EH (cell line): Measurements from ENCODE around the gene PALLD.
A peak's percentile ranks its signal among the peaks of the same experiment; 100 is the strongest.

Experiments used
- DNase-seq: peaks from one replicate; pipeline ENCODE4 v3.0.0-alpha.2; 2015; ENCODE audit warnings: low read depth

Gene PALLD

DNA sequence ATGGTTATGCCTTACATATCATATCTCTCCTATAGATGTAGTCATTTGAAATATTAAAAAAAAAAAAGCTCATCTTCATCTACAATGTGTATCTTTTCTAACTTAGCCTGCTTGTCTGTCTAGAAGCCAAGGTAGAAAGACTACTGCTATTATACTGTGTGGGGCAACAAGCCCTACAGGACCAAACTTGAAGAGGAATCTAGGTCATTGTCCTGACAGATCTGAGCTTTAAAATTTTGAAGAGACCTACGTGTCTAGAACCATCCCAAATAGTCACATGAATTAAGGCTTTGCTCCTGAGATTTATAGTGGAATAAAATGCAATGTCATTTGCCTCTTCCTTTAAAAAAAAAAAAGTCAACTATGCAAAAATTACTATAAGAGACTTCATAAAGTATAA, 95.8 kb downstream of the PALLD start:
- DNase-seq = no peak

DNA sequence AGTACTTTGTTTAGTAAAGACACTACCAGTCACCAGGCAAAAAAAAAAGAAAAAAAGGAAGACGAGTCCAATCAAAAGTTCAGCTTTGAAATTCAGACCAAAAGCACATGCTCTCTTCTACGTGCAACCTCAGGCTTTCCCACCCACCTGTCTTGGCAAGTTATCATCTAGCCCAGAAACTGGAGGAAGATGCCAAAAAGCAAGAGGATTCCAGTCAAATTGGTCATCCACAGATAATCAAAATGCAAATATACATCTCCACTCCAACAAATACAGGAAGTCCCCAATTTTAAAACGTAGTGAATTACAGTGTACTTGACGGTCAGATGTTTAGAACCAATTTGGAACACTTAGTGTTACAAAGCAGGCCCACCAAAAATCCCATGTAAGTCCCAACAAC, 96.5 kb downstream of the PALLD start:
- no peak for DNase-seq

DNA sequence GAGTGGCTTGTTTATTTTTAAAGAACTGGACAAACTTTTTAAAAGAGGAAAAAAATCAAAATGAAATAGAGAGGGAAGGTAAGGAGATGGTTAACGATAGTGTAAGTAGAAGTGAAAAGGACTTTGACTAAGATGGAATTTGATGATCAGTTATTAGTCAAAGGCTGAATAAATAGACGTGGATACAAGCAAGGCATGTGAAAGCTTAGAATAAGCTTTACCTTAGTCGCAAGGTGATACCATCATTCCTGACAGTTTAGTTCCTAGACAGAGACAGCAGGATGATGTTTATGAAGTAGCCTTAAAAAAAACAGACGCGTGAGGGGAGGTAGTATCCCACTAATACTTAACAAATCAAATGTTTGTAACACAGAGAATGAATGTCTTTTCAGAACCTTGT, 97.3 kb downstream of the PALLD start:
- DNase-seq = no peak

DNA sequence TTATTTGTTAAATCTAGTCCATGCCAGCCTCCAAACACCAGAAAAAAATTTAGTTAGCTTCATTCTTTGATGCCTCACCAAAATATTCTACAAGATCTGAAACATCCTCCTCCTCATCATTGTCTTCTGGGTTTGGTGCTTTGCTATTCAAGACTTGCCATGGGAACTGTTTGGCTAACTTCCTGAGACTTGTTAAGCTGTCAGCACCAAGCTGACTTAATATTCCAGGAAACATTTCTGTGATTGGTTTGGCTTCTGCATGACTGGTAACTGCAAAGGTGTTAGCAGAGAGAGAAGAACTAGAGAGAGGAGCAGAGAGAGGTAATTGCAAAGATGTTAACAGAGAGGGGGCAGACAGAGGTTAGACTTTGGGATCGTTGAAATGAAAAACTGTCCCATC, 101.3 kb downstream of the PALLD start:
- DNase-seq = peak; percentile 58

- DNase-seq = no peak
These were observed 104.1 kb downstream of the PALLD start for GRCh38 chr4:168600796-168601583.

DNA sequence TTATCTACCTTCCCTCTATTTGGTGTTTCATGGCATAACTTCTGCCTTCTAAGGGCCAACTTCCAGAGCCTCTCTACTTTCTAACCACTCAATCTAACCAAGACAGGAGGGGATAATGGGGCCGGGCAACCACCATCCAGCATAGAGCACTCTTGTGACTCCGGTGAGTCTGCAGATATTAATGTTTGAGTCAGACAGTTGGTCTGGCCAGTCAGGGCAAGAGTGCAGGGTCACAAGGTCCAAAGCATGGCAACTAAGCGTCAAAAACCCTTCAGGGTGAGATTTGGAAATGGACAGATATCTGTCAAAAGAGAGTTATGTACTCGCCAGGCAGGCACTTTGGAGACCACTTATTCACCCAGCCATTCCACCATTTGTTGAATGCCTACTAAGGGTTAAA, 105.0 kb downstream of the PALLD start:
- no peak for DNase-seq

DNA sequence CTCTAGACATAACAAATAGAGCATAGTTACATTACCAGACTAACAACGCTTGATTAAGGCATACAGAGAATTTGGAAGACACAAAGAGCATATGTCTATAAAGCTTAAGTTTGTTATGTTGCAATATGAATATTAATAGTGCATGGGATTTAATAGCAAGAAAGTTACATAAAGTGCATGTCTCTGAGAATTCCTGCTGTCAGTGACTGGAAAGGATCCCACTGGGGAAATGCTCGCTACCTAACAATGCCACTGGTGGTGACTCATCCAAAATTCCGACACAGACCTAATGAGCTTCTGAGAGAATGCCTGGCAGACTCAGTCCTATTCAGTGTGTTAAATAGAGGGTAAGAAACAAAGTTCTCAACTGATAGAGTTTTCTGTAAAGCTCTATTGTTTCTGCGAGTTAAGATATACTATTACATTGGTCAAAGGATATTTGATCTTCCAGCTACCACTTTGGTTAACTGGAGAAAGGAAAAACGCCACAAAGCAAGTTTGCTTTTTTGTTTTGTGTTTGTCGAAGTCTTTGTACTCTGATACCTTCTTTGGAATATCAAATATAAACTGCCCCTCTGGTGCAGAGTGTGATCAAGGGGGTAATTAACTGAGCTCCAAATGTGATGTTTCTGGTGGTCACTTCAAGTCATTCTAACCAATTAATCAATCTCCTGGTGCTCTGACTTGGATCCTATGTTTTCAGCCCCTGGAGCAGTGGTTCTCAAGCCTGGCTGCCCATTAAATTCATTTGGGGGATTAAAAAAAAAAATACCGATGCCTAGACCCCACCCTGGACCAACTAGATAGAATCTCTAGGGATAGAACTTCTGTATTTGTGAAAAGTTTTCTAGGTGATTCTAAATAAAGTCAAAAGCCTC, 107.9 kb downstream of the PALLD start:
- peak; percentile 89 for DNase-seq

DNA sequence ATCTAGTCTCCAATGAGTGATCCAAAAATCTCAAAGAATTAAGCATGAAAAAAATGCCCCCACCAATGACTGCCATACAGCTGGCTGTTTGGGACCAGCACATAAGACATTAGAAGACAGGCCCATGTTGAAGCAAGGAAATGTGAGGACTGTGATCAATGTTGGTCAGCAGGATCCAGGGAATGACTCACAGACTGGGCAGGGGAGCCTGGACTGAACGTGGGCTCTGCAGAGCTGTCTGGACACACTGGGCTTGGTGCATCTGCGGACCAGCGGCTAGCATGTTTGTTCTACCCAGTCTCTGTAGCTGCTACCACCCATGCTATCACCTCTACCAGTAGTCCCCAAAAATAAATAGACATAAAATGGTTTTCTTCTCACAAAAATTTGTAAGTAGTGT, 108.6 kb downstream of the PALLD start:
- DNase-seq = peak; percentile 71

DNA sequence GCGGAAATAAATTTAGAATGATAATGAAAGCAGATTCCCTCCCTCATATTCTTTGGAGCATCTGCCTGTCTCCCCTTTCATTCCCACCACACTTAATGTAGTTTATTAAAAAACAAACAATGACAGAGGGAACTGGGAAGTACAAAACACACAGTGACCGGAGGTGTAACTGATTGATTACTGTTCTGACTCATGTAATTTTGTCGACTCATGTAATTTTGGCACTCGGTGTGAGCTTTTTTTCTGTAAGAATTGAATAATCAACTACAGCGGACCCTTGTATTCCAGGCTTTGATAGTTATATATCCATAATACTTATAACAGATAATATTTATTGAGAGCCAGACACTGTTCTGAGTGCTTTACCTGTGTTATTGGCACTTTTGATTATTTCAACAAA, 110.4 kb downstream of the PALLD start:
- DNase-seq = no peak

DNA sequence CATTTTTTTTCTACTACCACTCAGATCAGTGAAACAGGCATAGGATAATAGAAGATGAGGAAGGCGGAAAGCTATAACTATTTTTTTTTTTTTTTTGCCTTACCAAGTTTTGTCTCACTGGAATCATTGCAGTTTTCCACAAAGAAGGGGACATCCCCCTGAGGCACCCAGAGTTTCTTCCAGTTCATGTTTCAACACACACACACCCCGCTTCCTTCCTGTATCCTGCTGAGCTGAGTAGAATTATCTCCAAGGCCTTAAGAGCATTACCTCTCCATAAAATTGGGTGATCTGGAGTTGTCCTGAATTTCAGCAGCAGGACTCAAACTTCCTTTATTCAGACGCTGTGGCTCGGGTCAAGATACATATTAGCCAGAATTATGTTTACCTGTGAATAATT, 111.9 kb downstream of the PALLD start:
- no peak for DNase-seq

GRCh38 chr4:168609369-168609768, 112.5 kb downstream of the PALLD start:
- no peak for DNase-seq

DNA sequence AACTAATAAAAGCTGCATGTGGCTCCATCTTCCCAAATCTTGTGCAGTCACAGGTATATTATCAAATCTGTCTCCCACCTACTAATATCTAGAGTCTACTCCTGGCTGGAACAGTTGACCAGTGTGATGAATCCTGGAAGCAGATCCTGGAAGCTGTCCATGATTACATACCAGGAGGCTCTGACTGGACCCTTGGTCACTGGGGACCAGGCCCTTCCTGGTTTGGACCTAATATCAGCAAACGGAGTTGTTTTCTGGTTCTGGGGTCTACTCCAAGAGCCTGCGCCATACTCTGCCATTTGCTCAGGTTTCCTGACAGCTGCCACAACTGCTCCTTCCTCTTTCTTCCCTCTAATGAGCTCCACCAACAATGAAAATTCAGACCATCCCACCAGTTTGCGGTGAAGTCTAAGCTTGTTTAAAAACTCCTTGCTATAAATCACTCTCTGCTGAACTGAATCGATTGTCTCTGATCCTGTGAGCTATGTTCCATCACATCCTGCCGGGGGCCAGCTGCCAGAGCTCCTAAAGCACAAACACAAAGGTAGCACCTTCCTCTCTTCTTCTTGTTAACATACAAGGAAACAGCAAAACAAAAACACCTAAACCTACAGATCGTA, 114.2 kb downstream of the PALLD start:
- DNase-seq = peak; percentile 54

GRCh38 chr4:168612450-168613135, 115.7 kb downstream of the PALLD start:
- DNase-seq = peak; percentile 84

- DNase-seq = no peak
These were observed 117.0 kb downstream of the PALLD start for GRCh38 chr4:168613869-168614268.

DNA sequence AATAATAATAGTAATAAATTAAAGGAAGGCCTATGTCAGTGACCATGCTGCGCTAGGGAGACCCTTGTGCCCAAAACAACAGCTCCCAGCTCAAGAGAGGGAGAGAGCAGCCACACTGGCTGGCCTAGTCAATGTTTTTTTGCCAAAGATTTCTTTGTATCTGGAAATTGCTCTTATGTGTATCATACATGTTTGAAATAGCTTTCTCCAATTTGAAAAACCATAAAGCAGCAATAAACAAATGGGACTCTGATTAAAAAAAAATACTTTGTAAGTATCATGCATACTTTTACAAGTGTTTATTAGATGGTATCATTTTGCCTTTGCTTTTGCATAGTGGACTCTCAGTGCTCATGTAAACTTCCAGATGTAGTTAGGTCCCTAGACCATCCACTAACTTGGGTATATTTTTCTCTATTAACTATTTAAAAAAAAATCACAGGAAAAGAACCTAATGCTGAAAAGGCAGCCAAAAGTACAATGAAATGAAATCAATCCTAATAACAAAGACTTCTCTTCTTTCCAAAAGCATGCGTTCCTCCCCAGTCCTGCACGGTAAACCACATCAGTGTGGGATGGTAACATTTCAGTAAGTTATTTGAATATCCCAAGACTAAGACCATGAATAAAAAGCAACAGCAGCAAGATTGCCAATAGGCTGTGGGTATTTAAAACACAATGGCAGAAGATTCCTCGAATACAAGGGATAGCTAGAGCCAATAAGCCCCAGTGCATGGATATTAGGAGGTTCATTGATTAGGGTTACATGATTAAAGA, 117.6 kb downstream of the PALLD start:
- DNase-seq = peak; percentile 73

DNA sequence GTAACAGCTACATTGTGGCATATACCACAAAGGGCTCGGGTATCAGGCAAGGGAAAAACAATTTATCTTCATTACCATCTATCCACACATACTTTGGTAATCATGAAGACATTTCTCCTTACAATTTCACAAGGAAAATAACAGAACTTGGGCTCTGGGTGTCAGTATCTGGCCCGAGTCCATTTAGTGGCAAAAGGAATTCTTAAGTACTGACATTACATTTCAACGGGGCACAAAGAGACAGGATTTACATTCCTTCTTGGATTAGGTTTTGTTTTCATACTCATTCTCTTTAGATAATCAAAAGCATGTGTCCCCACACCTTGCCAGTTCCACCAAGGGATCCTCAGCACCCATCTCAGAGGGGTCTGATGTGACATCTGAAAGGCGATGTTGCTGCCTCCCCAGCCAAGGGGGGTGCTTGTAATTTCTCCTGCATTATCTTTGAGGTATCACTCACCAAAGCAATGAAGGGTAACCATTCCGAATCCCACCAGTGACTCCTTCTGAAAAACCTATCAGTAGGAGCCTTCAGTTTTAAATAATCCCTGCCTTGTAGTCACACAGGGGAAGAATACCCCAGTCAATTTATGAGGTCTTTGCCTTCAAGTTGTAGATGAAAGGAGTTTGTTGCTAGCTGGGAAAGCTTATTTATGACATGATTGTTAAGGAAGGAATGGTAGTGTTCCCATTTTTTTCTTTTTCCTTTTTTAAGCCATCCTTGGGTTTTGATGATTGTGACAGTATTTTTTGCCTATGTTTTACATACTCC, 118.6 kb downstream of the PALLD start:
- DNase-seq = peak; percentile 93

GRCh38 chr4:168618577-168619265, 121.9 kb downstream of the PALLD start:
- peak; percentile 87 for DNase-seq

GRCh38 chr4:168619266-168619631, 122.4 kb downstream of the PALLD start:
- peak; percentile 39 for DNase-seq

DNA sequence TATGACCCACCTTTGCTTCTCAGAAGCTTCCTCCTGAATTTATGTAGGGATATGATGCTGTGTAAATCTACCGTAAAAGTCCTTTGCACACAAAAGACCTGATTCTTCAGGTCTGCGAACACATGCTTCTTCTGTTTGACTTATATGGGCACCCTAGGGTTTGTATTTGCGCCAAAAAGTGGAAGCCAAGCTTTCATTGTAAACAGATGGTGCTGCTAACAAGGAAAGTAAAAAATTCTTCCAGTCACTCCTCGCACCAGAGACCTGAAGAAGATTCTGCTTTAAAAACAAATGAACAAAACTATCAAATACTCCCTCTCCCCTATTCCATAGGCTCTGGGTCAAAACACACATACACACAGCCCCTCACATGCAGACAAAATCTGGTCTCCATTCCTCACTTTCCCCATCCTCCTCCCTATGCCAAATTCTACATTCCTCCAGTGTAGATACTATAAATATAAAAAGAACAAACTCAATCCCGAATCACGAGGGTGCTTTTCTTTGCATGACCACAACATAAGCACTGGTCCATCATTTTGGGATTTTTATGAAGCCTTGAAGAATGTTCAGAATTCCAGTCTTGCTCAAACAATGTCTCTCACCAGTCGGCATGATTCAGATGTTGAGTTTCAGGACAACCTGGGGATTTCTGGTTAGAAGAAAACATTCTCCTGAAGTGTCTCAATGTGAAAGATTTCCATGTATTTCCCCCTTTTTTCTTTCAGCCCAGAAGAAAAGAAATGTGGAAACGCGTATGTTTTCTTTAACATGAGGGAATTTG, 125.1 kb downstream of the PALLD start:
- DNase-seq = peak; percentile 93
